IMR-90 (cell line): ENCODE data around the gene CLDN6. TPM values are rescaled to one million over a fixed set of nuclear protein-coding genes. Genes with fewer than 3 reads are reported as not detected.

Source experiments
- ATAC-seq: fragments of 200-7000 bp; cut with Tn5 transposase; 2 replicates; pipeline ENCODE4 v1.9.1; 2020; ENCODE audit warnings: low read depth, mild to moderate bottlenecking, moderate library complexity
- BruUV-seq: library from RNA; stranded (reverse); fragments of 400-500 nt; replicated peaks from 2 replicates; lab custom pipeline; 2021; lab: Mats Ljungman, UMichigan
- CTCF ChIA-PET: fragments of 300-600 bp; formaldehyde crosslinking; extraction: SDS; loops from one replicate; lab custom pipeline; 2021; ENCODE audit warnings: antibody characterized with exemption; lab: Yijun Ruan, JAX
- POLR2A ChIA-PET: fragments of 300-600 bp; sonication (Branson Sonifier 250); formaldehyde crosslinking; loops from one replicate; lab custom pipeline; 2022; ENCODE audit warnings: antibody characterized with exemption; ENCODE audit not compliant: unreplicated experiment; lab: Charles Lee
- DNase-seq: peaks from one replicate; pipeline ENCODE4 v3.0.0; 2013
- H2AFZ ChIP-seq: replicated peaks from 2 replicates; pipeline ENCODE3; 2013; ENCODE audit warnings: low read length, mild to moderate bottlenecking; ENCODE audit not compliant: poor library complexity
- H2AK5ac ChIP-seq: 2 replicates; pipeline ENCODE4 v1.6.1; 2013; ENCODE audit warnings: low read depth, low read length, inconsistent platforms
- H2AK9ac ChIP-seq: replicated peaks from 2 replicates; pipeline ENCODE3; 2013; ENCODE audit warnings: mild to moderate bottlenecking, low read depth, low read length, moderate library complexity; ENCODE audit not compliant: poor library complexity
- H2BK120ac ChIP-seq: 2 replicates; pipeline ENCODE4 v1.6.1; 2013; ENCODE audit warnings: low read depth, low read length, inconsistent platforms
- H2BK15ac ChIP-seq: 3 replicates; pipeline ENCODE4 v1.6.1; 2013; ENCODE audit warnings: low read depth, low read length, inconsistent platforms
- H2BK20ac ChIP-seq: 2 replicates; pipeline ENCODE4 v1.6.1; 2013; ENCODE audit warnings: low read depth, mild to moderate bottlenecking, inconsistent platforms, low read length, moderate library complexity
- H2BK5ac ChIP-seq: 2 replicates; pipeline ENCODE4 v1.6.1; 2013; ENCODE audit warnings: mild to moderate bottlenecking, low read depth, low read length, inconsistent platforms; ENCODE audit not compliant: poor library complexity, severe bottlenecking
- H3K14ac ChIP-seq: replicated peaks from 2 replicates; pipeline ENCODE4 v1.6.1; 2013; ENCODE audit warnings: low read depth, low read length, inconsistent platforms
- H3K18ac ChIP-seq: 2 replicates; pipeline ENCODE4 v1.6.1; 2013; ENCODE audit warnings: low read depth, low read length, control low read depth
- H3K23ac ChIP-seq: 2 replicates; pipeline ENCODE4 v1.6.1; 2013; ENCODE audit warnings: low read depth, low read length, inconsistent platforms
- H3K27ac ChIP-seq: 2 replicates; pipeline ENCODE4 v1.5.1; 2013; ENCODE audit warnings: mild to moderate bottlenecking, control low read depth, low read length; ENCODE audit not compliant: insufficient read depth
- H3K27me3 ChIP-seq: 2 replicates; pipeline ENCODE4 v1.6.1; 2013; ENCODE audit warnings: low read length; ENCODE audit not compliant: control insufficient read depth, insufficient read depth
- H3K36me3 ChIP-seq: 2 replicates; pipeline ENCODE4 v1.6.1; 2013; ENCODE audit warnings: low read length, mixed read lengths; ENCODE audit not compliant: control insufficient read depth, insufficient read depth
- H3K4ac ChIP-seq: 2 replicates; pipeline ENCODE4 v1.6.1; 2013; ENCODE audit warnings: low read depth, low read length, inconsistent platforms
- H3K4me1 ChIP-seq: 2 replicates; pipeline ENCODE4 v1.6.1; 2013; ENCODE audit warnings: low read length, mixed read lengths; ENCODE audit not compliant: control insufficient read depth, insufficient read depth
- H3K4me2 ChIP-seq: 2 replicates; pipeline ENCODE4 v1.6.1; 2013; ENCODE audit warnings: low read depth, mild to moderate bottlenecking, control low read depth, low read length, moderate library complexity
- H3K4me3 ChIP-seq: 2 replicates; pipeline ENCODE4 v1.5.1; 2013; ENCODE audit warnings: low read depth, mild to moderate bottlenecking, control low read depth, low read length, moderate library complexity; ENCODE audit not compliant: insufficient read depth
- H3K56ac ChIP-seq: 2 replicates; pipeline ENCODE4 v1.6.1; 2013; ENCODE audit warnings: low read length, inconsistent platforms; ENCODE audit not compliant: insufficient read depth; ENCODE audit errors: extremely low read depth
- H3K79me1 ChIP-seq, 2 experiments: 2 replicates each; pipeline ENCODE4 v1.6.1; 2013; ENCODE audit warnings: low read length in 2 of 2, inconsistent platforms in 1 of 2, low read depth in 1 of 2
- H3K9ac ChIP-seq: 2 replicates; pipeline ENCODE4 v1.6.1; 2013; ENCODE audit warnings: low read depth, low read length, control low read depth
- H3K9me1 ChIP-seq: 2 replicates; pipeline ENCODE4 v1.6.1; 2013; ENCODE audit warnings: low read length, inconsistent platforms; ENCODE audit not compliant: insufficient read depth
- H3K9me3 ChIP-seq: 2 replicates; pipeline ENCODE4 v1.6.1; 2013; ENCODE audit warnings: low read length; ENCODE audit not compliant: control insufficient read depth, insufficient read depth
- H4K20me1 ChIP-seq: 2 replicates; pipeline ENCODE4 v1.6.1; 2013; ENCODE audit warnings: low read length, inconsistent platforms; ENCODE audit not compliant: insufficient read depth
- H4K5ac ChIP-seq: 2 replicates; pipeline ENCODE4 v1.6.1; 2013; ENCODE audit warnings: mild to moderate bottlenecking, low read depth, low read length, control low read depth
- H4K8ac ChIP-seq, 2 experiments: 2 replicates each; pipeline ENCODE4 v1.6.1; 2013; ENCODE audit warnings: low read depth in 2 of 2, low read length in 2 of 2, control low read depth in 1 of 2, inconsistent platforms in 1 of 2
- H4K91ac ChIP-seq: 2 replicates; pipeline ENCODE4 v1.6.1; 2013; ENCODE audit warnings: low read depth, low read length, inconsistent platforms; ENCODE audit not compliant: insufficient read depth
- BHLHE40 ChIP-seq: fragments of 150-350 bp; IDR thresholded peaks from 2 replicates; pipeline ENCODE4 v1.6.1; 2016; ENCODE audit warnings: mild to moderate bottlenecking, low read depth, low read length
- CEBPB ChIP-seq: IDR thresholded peaks from 2 replicates; pipeline ENCODE4 v1.6.1; 2012; ENCODE audit warnings: low read depth, low read length, improper control_type of control experiment
- CHD1 ChIP-seq: IDR thresholded peaks from 2 replicates; pipeline ENCODE4 v1.6.1; 2012; ENCODE audit warnings: low read depth, low read length, improper control_type of control experiment
- MAFK ChIP-seq: IDR thresholded peaks from 2 replicates; pipeline ENCODE4 v1.6.1; 2012; ENCODE audit warnings: low read depth, low read length, improper control_type of control experiment
- RAD21 ChIP-seq: IDR thresholded peaks from 2 replicates; pipeline ENCODE4 v1.6.1; 2012; ENCODE audit warnings: low read length, improper control_type of control experiment
- RFX5 ChIP-seq: IDR thresholded peaks from 2 replicates; pipeline ENCODE4 v1.8.0; 2012; ENCODE audit warnings: low read depth, mild to moderate bottlenecking, low read length, moderate library complexity
- USF2 ChIP-seq: fragments of 150-350 bp; IDR thresholded peaks from 2 replicates; pipeline ENCODE4 v1.6.1; 2017; ENCODE audit warnings: mild to moderate bottlenecking, antibody characterized with exemption, low read length, low read depth
- WGBS, 2 experiments: methylation state at CpG; one replicate each; pipeline versions ENCODE4 v1.1.5 to v1.1.7; 2013; ENCODE audit warnings: missing lambda C conversion rate in 2 of 2; ENCODE audit not compliant: insufficient read length in 1 of 2; ENCODE audit errors: extremely low coverage in 2 of 2; 5-methylcytosine and 5-hydroxymethylcytosine counted together
- dilution Hi-C: fragments of 300-500 bp; cut with HindIII; formaldehyde crosslinking; loops from one replicate; pipeline ENCODE4 v1.14.3; 2018; ENCODE audit warnings: low sequenced_read_pairs; ENCODE audit not compliant: unreplicated experiment
- in situ Hi-C: fragments of 300-500 bp; cut with MboI; formaldehyde crosslinking; loops from 3 replicates; pipeline ENCODE4 v1.14.3; 2019; ENCODE audit warnings: low sequenced_read_pairs, inconsistent platforms, mixed read lengths
- intact Hi-C: fragments of 100-400 bp; cut with micrococcal nuclease; formaldehyde crosslinking; loops from 2 replicates; pipeline ENCODE4 v1.10.0; 2022
- polyA plus RNA-seq, 3 experiments: library from polyadenylated mRNA; depleted of rRNA; stranded (reverse); fragments of >200 nt; gene quantifications; 2 replicates each; pipeline ENCODE4 v1.2.3, GENCODE V29; 2012; ENCODE audit warnings: low replicate concordance in 1 of 3
- total RNA-seq: library from RNA; depleted of rRNA; stranded (reverse); fragments of >200 nt; gene quantifications from 2 replicates; pipeline ENCODE4 v1.2.3, GENCODE V29; 2012
- TF ChIP-seq, protein P1 (sequence below): conservative IDR thresholded peaks from 2 replicates; pipeline ENCODE4 v1.5.1; 2012; ENCODE audit warnings: mild to moderate bottlenecking, low read depth, low read length, improper control_type of control experiment

CLDN6 gene
- total and polyA plus RNA-seq, 2 of the 4 experiments (the other 2 are of a cell fraction), result 0.14 TPM; not detected in 1

GRCh38 chr16:2990891-2991290 is 27.1 kb downstream of the CLDN6 start:
- intact Hi-C loops (no loop called here), dilution Hi-C loops (no loop called here), in situ Hi-C loops (no loop called here)
- Histone ChIP-seq H3K79me1 (no peaks in the 10 kb centered on the region), H3K9ac (no peak overlapping the region), H3K56ac (no peak overlapping the region), H3K18ac (no peak overlapping the region), H3K4me2 (no peak overlapping the region), H2BK5ac (no peak overlapping the region), H2BK20ac (no peak overlapping the region), H4K5ac (no peak overlapping the region), H3K23ac (no peak overlapping the region), H4K8ac (no peak overlapping the region), H3K14ac (no peak overlapping the region), H3K4me1 (no peaks in the 10 kb centered on the region), H2BK15ac (no peak overlapping the region), H3K4me3 (no peak overlapping the region), H3K36me3 (no peaks in the 10 kb centered on the region), H3K9me1 (no peaks in the 10 kb centered on the region), H2AK9ac (no peak overlapping the region), H2AK5ac (no peak overlapping the region), H3K4ac (no peak overlapping the region), H3K27me3 (peaks cover 28% of the 10 kb centered on the region), H3K27ac (no peak overlapping the region), H2AFZ (no peak overlapping the region), H2BK120ac (no peak overlapping the region), H3K9me3 (no peaks in the 10 kb centered on the region), H4K91ac (no peak overlapping the region), H4K20me1 (no peaks in the 10 kb centered on the region)
- DNase-seq, result no peak
- CTCF ChIA-PET, result no interaction called here
- TF ChIP-seq RFX5 (no peak), RAD21 (no peak), CEBPB (no peak), MAFK (no peak), BHLHE40 (no peak), CHD1 (no peak), USF2 (no peak)
- TF ChIP-seq, protein P1, sequence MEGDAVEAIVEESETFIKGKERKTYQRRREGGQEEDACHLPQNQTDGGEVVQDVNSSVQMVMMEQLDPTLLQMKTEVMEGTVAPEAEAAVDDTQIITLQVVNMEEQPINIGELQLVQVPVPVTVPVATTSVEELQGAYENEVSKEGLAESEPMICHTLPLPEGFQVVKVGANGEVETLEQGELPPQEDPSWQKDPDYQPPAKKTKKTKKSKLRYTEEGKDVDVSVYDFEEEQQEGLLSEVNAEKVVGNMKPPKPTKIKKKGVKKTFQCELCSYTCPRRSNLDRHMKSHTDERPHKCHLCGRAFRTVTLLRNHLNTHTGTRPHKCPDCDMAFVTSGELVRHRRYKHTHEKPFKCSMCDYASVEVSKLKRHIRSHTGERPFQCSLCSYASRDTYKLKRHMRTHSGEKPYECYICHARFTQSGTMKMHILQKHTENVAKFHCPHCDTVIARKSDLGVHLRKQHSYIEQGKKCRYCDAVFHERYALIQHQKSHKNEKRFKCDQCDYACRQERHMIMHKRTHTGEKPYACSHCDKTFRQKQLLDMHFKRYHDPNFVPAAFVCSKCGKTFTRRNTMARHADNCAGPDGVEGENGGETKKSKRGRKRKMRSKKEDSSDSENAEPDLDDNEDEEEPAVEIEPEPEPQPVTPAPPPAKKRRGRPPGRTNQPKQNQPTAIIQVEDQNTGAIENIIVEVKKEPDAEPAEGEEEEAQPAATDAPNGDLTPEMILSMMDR, result no peak
- POLR2A ChIA-PET, result no interaction called here
- no CpG with 5 or more reads among the region's 10 CpGs for WGBS, 2 experiments
- no TSS peak for BruUV-seq
- no peak for ATAC-seq
